Kidney capillary endothelial cell (primary cell): ENCODE data around the gene AKAP8L.
"Not testable (repeated sequence)": the region's sequence is repeated elsewhere in the genome, so short reads cannot be mapped to it uniquely, and the experiment has no call there.

Source experiments
- DNase-seq: peaks from one replicate; pipeline ENCODE4 v3.0.0-alpha.2; 2018; ENCODE audit warnings: low spot score

AKAP8L gene

DNA sequence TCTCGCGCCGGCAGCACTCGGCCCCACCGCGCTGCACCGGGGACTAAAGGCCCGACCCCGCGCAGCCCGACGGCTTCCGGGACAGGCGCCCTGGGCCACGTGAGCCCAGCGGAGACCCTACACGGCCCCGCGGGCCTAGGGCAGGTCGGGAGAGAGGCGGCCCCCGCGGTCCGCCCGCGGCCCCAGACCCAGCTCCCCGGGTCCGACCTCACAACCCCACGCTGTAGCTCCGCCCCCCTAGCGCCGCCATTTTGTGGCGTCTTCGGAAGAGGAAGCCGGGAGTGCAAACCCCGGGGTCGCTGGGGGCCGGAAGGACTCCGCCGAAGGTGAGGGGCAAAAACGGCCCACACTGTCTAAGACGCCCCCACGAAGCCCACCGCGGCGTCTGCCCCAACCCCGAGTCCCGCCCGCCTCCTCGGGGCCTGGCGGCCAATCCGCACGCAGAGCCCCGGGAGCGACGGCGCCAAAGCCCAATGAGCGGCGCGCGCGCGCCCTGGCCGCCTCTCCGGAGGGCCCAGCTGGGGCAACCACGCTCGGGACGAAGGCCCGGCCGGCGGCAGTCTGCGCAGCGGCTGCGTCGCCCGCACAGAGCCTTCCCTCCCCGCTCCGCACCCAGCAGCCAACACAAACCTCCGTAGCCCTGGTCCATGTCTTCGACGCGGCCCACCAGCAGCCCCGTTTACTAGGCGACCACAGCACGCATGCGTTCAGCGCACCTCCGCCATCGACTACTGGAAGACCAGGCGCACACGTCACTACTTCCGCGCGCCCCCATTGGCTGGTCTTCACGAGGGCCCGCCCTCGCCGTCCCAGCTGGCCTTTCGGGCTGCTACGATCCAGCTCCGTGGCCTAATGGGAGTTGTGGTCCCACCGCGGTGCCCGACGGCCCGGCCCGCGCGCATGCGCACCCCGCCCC is 39.4 kb downstream of the AKAP8L start, which contains the start of gene AKAP8:
Gene AKAP8 (minus strand): TSS at position 705 of the 916 bp plus-strand sequence. CDS start 56 bp downstream, at position 649.
- DNase-seq: peak; percentile 91

DNA sequence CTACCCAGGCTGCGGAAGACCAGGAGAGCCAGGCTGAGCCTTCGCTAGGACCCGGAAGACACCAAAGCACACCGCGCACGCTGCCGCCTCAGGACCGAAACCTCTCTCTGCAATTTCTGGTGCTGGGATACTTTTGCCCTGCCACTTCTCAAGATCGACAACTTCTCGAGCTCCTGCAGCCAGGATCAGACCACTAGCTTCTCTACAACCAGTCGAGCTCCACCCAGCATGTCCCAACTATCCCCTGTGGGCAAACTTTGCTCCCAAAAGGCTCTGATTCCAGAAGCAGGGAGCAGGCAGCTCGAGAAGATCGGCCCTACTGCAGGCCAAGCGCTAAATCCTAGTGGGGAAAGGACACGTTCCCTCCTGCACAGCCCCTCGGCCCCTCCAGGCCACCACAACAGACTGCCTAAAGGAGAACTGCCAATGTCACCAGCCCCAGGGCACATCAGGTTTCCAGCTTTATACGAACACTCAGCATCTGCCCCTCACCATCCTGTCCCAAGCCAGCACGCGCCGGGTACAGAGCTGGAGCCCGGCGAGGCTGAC is 40.2 kb downstream of the AKAP8L start:
- DNase-seq: peak; percentile 24

DNA sequence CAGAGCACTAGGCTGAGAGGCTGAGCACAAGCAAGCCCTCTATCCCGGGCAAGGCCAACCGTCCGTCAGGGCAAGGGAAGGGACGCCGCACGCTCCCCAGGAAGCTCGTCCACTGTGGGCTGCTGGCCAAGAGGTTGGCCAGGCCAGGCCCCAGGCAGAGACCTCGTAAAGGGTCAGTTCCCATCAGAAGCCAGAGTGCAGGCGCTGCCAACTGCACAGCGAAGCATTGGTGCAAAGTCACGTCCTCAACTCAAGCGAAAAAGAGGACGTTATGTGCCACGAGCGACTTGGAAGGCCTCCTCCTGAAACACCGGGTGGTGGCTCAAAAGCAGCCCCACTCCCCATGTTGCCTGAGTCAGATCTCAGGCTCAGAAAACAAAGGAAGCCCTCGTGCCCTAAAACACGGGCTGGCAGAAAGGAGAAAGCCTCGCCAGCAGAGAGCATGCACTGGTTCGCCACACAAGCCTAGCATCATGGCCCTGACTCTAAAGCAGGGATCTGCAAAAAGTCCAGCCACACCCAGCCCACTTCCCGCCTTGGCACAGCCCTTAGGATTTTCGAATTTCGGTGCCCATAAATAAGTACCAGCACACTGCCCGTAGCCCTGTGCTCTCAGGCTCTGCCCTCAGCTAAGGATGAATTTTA is 43.9 kb downstream of the AKAP8L start:
- DNase-seq: peak; percentile 16

DNA sequence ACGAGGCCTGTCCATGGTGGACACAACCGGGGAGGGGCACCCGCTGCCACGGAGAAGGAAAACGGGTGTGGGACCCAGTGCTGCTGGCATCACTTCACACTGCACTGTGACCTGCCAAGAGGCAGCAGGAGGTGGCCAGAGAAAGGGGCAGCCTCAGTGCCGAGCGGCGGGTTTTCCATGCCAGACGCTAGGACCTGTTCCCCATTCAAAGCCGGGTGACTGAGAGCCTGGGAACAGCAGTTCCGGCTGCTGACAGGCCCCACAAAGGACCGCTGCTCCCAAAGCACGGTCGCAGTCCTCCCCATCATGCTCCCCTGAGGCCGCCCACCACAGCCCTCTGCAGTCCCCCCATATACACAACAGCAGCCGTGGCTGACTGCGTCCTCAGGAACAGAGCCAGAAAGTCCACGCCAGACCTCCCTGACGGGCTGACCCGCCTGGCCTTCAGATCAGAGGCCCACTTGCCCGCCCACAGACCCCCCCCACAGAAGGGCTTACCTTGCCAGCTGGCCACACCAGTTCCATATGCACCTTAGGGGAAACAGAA is 44.6 kb downstream of the AKAP8L start:
- DNase-seq: no peak

DNA sequence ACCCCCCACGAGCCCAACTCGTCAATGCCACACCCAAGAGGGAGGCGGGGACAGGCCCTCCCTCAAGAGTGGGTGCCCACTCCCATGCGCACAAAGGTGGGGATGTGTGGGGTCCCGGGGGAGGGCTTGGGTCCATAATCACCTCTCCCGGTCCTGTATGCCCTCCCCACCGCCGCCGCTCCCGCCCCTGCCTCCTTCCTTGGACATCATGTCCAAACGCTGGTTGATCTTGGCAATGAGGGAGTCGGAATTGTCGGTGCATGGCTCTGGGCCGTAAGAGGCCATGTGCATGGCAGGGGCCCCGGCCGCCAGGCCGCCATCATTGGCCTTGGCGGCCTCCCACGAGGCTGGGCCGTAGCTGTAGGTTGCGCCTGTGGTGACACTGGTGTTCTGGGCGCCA is 45.1 kb downstream of the AKAP8L start:
- no peak for DNase-seq

DNA sequence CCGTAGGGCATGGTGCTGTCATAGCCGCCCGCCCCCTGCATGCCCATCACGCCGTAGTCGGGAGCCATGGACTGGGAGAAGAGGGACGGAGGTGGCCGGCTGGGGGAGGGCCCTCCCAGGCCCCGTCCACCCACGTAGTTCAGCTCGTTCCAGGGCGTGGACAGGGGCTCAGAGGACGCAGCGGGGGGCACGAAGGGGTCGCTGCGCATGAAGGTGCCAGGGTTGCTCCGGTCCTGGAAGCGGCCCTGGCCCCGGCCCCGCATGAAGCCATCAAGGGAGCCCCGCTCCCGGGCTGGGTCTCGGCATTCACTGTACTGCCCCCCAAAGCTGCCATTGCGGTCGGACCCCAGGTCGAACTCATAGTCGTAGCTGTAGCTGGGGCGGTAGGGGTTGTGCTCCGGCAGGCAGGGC is 45.9 kb downstream of the AKAP8L start:
- DNase-seq: no peak

DNA sequence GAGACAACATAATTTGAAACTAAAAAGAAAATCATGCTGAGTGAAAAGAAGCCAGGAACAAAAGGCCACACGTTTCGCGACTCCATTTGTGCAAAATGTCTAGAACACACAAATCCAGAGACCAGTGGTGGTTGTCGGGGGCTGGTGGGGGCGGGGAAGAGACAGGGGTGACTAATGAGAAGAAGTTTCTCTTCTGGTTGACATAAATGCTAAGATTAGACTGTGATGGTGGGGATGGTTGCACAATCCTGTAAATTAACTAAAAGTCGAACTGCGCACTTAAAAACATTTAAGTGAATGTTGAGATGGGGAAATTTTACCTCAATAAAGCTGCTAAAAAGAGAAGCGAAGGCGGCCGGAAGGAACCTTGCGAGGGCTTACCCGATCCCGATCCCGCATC is 46.3 kb downstream of the AKAP8L start:
- DNase-seq: no peak

DNA sequence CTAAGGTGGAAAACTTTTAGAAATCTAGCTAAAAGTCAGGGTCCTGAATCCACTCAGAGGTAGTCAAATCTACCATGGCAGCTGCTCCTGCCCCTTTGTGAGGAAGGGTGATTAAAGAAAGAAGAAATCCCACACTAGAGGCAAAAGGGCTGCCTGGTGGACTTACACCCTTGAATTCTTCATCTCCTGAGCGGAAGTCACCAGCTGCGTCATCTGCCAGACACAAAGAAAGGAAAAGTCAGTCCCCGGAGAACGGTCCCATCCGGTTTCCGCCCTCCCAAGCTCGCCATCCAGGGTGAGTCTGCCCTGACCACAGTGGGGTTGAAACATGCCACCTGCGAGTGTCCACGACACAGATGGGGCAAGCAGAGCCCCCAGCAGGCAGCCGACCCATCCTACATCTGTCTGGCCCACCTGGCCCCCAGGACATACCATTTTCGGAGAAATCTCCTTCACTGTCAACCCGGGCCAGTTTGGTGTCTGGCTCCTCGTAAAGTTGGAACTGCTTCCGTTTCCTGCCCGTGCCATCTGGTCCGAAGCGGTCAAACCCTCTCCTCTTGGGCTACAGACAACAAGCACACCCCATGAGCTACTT is 46.9 kb downstream of the AKAP8L start:
- no peak for DNase-seq

DNA sequence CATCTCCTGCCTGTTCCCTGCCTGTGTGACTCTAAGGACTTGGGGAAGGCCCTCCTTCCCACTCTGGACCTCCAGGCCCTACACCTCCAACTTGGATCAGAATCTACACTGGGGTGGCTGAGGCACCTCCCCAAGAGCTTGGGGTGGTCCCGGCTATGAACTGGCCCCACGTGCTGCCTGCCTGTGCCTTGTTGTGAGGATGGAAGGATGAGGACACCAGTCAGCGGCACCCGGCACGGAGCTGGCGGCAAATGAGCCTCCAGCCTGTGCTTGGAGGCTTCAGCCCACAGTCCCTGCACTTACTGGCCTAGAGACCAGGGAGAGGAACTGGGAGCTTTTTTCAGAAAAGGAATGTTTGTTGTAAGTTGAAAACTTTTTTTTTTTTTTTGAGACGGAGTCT is 47.7 kb downstream of the AKAP8L start:
- no peak for DNase-seq

DNA sequence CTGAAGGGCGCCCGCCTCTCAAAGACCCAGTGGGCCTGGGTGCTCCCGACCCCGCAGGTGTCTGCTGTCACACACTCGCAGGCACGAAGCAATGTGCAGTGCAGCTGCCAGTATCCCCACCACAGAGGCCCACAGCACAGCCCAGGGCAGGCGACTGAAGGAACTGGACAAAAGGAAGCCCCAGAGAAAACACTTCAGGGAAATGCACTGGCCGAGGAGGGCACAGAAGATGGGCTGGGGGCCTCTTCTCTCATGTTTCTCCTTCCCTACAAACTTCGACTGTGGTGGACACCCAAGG is 49.2 kb downstream of the AKAP8L start:
- DNase-seq: no peak

DNA sequence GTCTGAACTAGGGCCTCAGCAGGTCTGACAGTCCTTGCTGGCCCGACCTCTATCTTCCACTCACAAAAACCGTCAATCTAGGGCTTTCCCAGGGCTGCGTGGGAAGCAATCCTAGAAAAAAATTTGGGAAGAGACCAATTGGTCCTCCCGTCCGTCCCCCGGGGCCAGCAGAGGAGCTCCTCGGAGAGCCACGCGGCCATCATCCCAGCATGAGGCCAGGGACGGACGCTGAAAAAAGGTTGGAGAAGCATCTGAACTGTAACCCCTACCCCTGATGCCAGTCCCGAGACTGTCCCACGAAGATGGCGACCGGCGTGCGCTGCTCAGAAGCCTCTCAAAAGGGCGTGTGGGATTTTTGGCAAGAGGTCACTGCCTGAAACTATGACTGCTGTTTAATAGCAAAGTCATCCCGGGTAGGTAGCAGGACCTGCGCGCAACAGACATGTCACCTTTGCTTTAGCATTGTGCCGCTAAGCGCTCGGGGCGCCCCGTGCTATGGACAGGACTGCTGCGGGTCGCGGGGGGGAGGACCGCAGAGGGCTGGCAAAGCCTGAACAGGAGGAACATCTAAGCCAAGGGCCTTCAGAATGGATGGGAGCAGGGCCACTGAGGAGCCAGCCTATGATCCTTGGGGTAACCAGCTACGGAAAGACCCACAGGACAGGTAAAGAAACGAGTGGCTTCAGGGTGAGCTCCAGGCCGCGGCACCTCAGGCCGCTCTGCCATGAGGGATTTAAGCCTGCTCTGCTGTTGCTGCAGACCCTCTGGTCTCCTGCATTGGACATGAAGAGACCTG is 49.8 kb downstream of the AKAP8L start:
- no peak for DNase-seq

DNA sequence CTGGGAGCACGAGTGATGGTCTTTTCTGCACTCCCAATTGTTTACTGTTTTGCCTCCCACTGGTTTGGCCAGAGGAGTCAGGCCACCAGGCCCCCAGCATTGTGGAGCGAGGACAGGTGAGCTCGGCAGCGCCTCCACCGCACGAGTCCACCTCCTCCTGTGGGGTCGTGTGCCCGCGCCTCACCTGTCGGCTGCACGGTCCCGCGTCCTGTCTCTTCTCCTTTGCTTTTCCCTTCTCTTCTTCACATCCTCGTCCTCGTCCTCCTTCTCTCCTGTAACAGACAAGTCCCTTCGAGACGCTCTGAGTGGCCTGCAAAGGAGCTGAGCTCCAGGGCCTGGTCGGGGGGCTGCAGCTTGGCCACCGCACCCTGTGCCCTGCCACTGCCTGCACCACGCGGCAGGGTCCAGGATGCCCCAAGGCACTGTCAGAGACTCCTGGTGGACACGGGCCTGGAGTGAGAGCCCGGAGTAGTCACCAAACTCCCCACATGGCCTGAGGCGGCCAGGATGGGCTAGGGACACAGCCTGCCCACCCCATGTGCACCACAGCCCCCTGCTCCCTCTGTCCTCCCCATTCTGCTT is 50.6 kb downstream of the AKAP8L start:
- no peak for DNase-seq

DNA sequence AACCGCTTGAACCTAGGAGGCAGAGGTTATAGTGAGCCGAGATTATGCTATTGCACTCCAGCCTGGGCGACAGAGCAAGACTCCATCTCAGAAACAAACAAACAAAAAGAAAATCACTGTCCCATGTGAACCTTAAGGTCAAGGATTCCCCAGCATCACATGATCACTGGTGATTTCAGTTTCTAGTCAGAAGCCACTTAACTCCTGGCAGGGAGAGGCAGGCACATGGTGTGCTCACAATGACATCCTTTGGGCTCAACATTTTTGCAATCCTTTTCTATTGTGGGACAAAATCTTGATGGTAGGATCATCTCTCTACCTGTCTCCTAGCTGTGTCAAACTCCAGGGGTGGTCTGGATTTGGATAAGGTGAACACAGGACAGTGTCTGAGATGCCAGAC is 51.3 kb downstream of the AKAP8L start:
- DNase-seq: no peak

DNA sequence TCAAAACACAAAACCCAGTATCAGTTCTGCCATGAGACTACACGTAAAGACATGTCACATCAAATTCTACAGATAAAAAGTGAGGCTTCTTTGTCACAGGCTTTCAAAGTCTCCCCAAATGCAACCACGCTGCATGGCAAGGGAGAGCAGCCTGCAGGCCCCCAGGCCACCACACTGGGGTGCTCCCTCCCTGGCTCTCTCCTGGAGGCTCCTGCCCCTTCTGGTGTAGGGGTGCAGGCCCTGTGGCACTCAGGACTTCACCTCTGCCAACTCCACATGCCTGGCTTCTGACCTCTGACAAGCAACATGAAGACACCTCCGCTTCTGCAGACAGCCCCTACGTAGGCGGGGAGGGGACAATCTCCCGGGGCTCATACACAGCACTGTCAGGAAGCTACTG is 53.5 kb downstream of the AKAP8L start:
- DNase-seq: no peak

DNA sequence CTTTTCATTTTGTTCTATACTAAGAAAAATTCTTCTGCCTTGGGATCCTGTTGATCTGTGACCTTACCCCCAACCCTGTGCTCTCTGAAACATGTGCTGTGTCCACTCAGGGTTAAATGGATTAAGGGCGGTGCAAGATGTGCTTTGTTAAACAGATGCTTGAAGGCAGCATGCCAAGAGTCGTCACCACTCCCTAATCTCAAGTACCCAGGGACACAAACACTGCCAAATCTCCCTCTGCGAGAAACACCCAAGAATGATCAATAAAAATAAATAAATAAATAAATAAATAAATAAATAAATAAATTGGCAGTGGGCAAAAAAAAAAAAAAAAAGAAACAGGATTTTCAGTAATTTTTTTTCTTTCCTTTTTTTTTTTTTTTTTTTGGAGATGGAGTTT is 55.0 kb downstream of the AKAP8L start:
- DNase-seq: not testable (repeated sequence)

DNA sequence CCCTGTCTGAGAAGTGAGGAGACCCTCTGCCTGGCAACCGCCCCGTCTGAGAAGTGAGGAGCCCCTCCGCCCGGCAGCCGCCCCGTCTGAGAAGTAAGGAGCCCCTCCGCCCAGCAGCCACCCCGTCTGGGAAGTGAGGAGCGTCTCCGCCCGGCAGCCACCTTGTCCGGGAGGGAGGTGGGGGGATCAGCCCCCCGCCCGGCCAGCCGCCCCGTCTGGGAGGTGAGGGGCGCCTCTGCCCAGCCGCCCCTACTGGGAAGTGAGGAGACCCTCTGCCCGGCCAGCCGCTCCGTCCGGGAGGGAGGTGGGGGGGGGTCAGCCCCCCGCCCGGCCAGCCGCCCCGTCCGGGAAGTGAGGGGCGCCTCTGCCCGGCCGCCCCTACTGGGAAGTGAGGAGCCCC is 55.7 kb downstream of the AKAP8L start:
- not testable (repeated sequence) for DNase-seq

DNA sequence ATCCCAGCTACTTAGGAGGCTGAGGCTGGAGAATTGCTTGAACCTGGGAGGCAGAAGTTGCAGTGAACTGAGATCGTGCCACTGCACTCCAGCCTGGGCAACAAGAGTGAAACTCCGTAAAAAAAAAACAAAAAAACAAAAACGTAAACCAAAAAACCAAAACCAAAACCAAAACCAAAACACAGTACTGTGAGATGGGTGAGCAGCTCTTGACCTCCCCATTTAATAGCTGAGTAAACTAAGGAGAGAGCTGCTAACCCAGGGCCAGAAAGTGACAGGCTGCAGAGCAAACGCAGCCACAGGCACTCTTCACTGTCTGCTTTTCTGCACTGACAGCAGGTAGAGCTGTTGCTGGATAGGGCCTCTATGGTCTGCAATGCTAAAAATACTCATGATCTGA is 58.8 kb downstream of the AKAP8L start:
- not testable (repeated sequence) for DNase-seq

DNA sequence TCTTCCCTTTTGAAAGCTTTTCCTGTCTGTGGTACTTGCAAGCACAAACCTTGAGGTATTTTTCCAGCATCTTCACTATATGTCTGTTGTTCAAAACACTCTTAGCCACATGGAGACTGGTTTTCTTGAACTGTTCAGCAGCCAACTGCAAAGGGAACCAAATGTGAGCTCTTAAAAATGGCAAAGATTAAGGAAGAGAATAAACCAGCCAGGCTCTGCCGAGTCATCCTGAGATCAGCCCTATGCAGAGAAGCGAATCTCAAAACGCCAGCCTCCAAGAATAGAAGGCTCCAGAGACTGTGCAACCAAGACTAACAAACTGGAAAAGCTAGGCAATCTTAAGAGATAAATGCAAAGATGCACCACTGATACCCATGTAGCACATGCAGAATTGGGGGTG is 59.9 kb downstream of the AKAP8L start:
- DNase-seq: no peak

DNA sequence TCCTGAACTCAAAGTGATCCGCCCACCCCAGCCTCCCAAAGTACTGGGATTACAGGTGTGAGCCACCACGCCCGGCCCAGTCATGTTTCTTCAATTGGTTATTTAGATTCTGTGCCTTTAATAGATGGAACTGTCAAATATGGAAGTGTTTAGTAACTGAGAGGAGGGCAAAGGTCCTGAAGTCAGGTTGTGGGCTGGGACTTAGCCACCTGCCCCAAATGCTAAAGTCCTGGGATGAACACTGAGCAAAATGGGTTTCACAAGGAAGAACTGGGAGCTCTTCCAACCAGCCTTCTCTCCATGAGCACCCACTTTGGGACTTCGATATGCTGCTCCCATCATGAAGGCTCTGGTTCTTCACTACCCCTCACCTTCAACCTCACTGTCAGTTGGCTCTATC is 60.9 kb downstream of the AKAP8L start:
- DNase-seq: no peak

DNA sequence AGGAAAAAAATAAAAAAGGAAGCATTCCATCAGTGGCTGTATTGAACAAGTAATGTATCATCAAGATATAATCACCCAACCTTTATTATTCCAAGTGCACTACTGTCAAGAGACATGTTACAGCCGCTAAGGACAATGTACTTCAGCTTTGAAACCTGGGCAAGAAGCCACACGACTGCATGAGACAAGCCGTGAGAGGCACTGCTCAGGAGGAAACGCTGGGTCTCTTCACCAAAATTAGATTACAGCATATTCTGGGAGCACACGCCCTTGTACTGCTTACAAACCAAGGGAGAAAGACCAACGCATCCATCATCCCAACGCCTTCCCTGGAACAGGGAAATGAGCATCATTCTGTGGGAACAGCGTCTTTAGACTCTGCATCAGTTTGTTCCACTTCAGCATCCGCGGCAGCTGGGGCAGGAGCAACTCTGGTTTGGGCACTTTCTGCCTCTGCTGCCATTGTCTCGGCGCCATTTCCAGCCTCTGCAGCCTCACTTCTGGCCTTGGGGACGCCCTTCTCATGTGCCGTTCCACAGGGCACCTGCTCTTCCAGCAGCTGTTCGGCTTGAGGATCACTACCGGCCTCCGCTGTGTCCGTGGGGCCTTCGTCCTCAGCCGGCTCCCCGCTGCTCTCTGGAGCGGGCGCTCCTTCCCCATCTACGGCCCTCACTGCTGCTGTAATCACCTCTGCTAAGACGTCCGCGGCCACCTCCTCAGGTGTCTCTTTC is 64.1 kb downstream of the AKAP8L start:
- DNase-seq: no peak

DNA sequence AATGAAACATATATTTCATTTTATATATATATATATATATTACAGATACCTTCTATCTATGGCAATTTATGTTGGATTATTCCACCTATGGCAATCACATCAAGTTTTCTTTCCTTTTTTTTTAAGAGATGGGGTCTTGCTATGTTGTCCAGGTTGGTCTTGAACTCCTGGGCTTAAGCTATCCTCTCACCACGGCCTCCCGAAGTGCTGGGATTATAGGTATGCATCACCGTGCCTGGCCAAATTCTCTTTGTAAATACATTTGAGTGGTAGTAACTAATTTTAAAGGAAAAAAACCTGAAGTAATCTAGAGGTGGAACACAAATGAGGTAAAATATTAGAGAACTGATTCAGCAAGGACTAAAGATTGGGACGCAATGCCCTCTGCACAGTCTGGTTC is 64.9 kb downstream of the AKAP8L start:
- no peak for DNase-seq
